BJ (cell line): Measurements from ENCODE around the gene SNX32. TPM values are rescaled to one million over a fixed set of nuclear protein-coding genes. Genes with fewer than 3 reads are reported as not detected.
A peak's percentile ranks its signal among the peaks of the same experiment; 100 is the strongest.

Source experiments
- CTCF ChIA-PET: fragments of 350-600 bp; formaldehyde crosslinking; extraction: SDS; loops from one replicate; lab custom pipeline; 2021; ENCODE audit warnings: antibody characterized with exemption, inconsistent platforms; lab: Yijun Ruan, JAX
- POLR2A ChIA-PET: fragments of 300-600 bp; sonication (Branson Sonifier 250); formaldehyde crosslinking; extraction: SDS; loops from one replicate; lab custom pipeline; 2021; ENCODE audit warnings: antibody characterized with exemption; lab: Charles Lee
- DNase-seq: peaks from one replicate; pipeline ENCODE4 v3.0.0-alpha.2; 2011; ENCODE audit warnings: low read depth
- H3K27me3 ChIP-seq: 2 replicates; pipeline ENCODE4 v1.6.0; 2011; ENCODE audit warnings: low read length; ENCODE audit not compliant: control insufficient read depth, insufficient read depth
- H3K36me3 ChIP-seq: 2 replicates; pipeline ENCODE4 v1.5.1; 2011; ENCODE audit warnings: low read length; ENCODE audit not compliant: control insufficient read depth, insufficient read depth
- H3K4me3 ChIP-seq: 2 replicates; pipeline ENCODE4 v1.5.1; 2011; ENCODE audit warnings: low read depth, mild to moderate bottlenecking, control low read depth, low read length
- CTCF ChIP-seq: IDR thresholded peaks from 2 replicates; pipeline ENCODE4 v1.5.1; 2011; ENCODE audit warnings: low read depth, mild to moderate bottlenecking, control low read depth, inconsistent platforms, low read length, moderate library complexity; ENCODE audit not compliant: insufficient read depth
- polyA plus RNA-seq: library from polyadenylated mRNA; depleted of rRNA; stranded (reverse); fragments of >200 nt; gene quantifications from 2 replicates; pipeline ENCODE4 v1.2.3, GENCODE V29; 2011

Gene SNX32
- polyA plus RNA-seq, 1 experiment = 0.13 TPM

- CTCF ChIA-PET = interaction anchor here (0.9 to 11.3 kb wide), 4 partner anchors 12 to 27 kb away, joined by 3 to 130 read pairs (median 5); partner anchors contain the start of genes CCDC85B and FIBP
- Histone ChIP-seq H3K4me3 (peak overlapping the region; percentile 86), H3K27me3 (no peaks in the 10 kb centered on the region), H3K36me3 (peaks cover 3% of the 10 kb centered on the region)
- POLR2A ChIA-PET = interaction anchor here (0.5 to 1.8 kb wide), 5 partner anchors 8 to 1524 kb away, joined by 3 to 19 read pairs (median 3); partner anchors contain the start of genes CCDC85B and FIBP
- no peak for TF ChIP-seq CTCF
- DNase-seq = no peak
Observed at GRCh38 chr11:65898656-65899355, 65.0 kb downstream of the SNX32 start.

- TF ChIP-seq CTCF = no peak
- peaks cover 3% of the 10 kb centered on the region for H3K36me3 ChIP-seq
- ChIA-PET POLR2A (interaction anchor here (1.8 kb wide), 1 partner anchor 9 kb away, joined by 19 read pairs; the partner anchor contains the start of gene CCDC85B), CTCF (interaction anchor here (0.9 to 11.3 kb wide), 5 partner anchors 12 to 28 kb away, joined by 3 to 130 read pairs (median 3); partner anchors contain the start of genes CCDC85B and FIBP)
- no peaks in the 10 kb centered on the region for H3K27me3 ChIP-seq
- H3K4me3 ChIP-seq = peak overlapping the region; percentile 86
- no peak for DNase-seq
Observed at GRCh38 chr11:65899356-65900124, 65.8 kb downstream of the SNX32 start.

- ChIA-PET CTCF (interaction anchor here (0.8 to 11.3 kb wide), 5 partner anchors 11 to 189 kb away, joined by 3 to 130 read pairs (median 3); partner anchors contain the start of genes CCDC85B, FIBP and KAT5), POLR2A (interaction anchor here (0.6 to 1.8 kb wide), 5 partner anchors 10 to 401 kb away, joined by 3 to 19 read pairs (median 3); partner anchors contain the start of genes CCDC85B and MALAT1)
- TF ChIP-seq CTCF = no peak
- Histone ChIP-seq H3K27me3 (no peaks in the 10 kb centered on the region), H3K36me3 (peaks cover 3% of the 10 kb centered on the region), H3K4me3 (peak within 1 kb of the TSS; percentile 86)
- peak; percentile 82 for DNase-seq
Observed at GRCh38 chr11:65900125-65900898, 66.5 kb downstream of the SNX32 start, which contains the start of gene FOSL1. TSS of gene FOSL1 (minus strand) at chr11:65900388. CDS start at chr11:65900339, 49 bp downstream.

- ChIA-PET POLR2A (interaction anchor here (0.5 to 1.8 kb wide), 7 partner anchors 11 to 402 kb away, joined by 3 to 19 read pairs (median 3); partner anchors contain the start of genes CCDC85B and MALAT1), CTCF (interaction anchor here (0.8 to 11.3 kb wide), 4 partner anchors 11 to 189 kb away, joined by 3 to 130 read pairs (median 6); partner anchors contain the start of genes CCDC85B, FIBP and KAT5)
- Histone ChIP-seq H3K36me3 (peaks cover 2% of the 10 kb centered on the region; the same call in 1 of the 2 replicates), H3K27me3 (no peaks in the 10 kb centered on the region), H3K4me3 (peak overlapping the region; percentile 86; the same call in 1 of the 2 replicates)
- TF ChIP-seq CTCF = no peak
- DNase-seq = no peak
Observed at GRCh38 chr11:65900899-65901180, 67.1 kb downstream of the SNX32 start.
